K562 (cell line): ENCODE data around the gene ASMTL. TPM values are rescaled to one million over a fixed set of nuclear protein-coding genes. Genes with fewer than 3 reads are reported as not detected.

Experiments used
- JUNB ChIP-seq: fragments of 450-650 bp; formaldehyde crosslinking; conservative IDR thresholded peaks from 2 replicates; pipeline ENCODE4 v1.4.0; 2020; ENCODE audit warnings: mild to moderate bottlenecking
- NUFIP1 ChIP-seq: fragments of 450-650 bp; IDR thresholded peaks from 2 replicates; pipeline ENCODE4 v1.6.1; 2018; ENCODE audit not compliant: partially characterized antibody
- PHTF2 ChIP-seq: fragments of 250-450 bp; sonication (Bioruptor Pico); IDR thresholded peaks from 2 replicates; pipeline ENCODE4 v1.5.0; 2021; ENCODE audit warnings: mild to moderate bottlenecking
- RBM15 ChIP-seq: fragments of 200-400 bp; formaldehyde crosslinking; IDR thresholded peaks from 2 replicates; pipeline ENCODE4 v1.6.1; 2018; ENCODE audit warnings: mild to moderate bottlenecking, low read length, moderate library complexity; ENCODE audit not compliant: insufficient read depth
- ZFP30 ChIP-seq: fragments of 250-450 bp; sonication (Bioruptor Pico); IDR thresholded peaks from 2 replicates; pipeline ENCODE4 v1.8.0; 2022; ENCODE audit warnings: moderate library complexity, mild to moderate bottlenecking, inconsistent platforms, borderline replicate concordance
- ZNF24 ChIP-seq: fragments of 450-650 bp; IDR thresholded peaks from 2 replicates; pipeline ENCODE4 v1.6.1; 2016
- polyA plus RNA-seq, 8 experiments: library from polyadenylated mRNA; depleted of rRNA in 4 of 8; stranded (reverse) in 5 of 8; unstranded in 3 of 8; fragments of >200 nt; fragmentation: Nextera tagmentation in 2 of 8; fragmentation: Illumina TruSeq in 1 of 8; extraction: Ambion mirVana in 2 of 8; extraction: Trizol in 1 of 8; gene quantifications; 2 replicates each; pipeline versions ENCODE4 v1.2.1 to v1.2.3, GENCODE V29; 2011 to 2014; ENCODE audit warnings: inconsistent platforms in 1 of 8, missing spikeins in 1 of 8
- total RNA-seq, 7 experiments: library from RNA; depleted of rRNA in 6 of 7; stranded (reverse); fragments of >200 nt in 6 of 7; fragmentation: Illumina TruSeq in 2 of 7; extraction: Trizol in 2 of 7; gene quantifications; 2 replicates each; pipeline versions ENCODE4 v1.2.1 to v1.2.3, GENCODE V29; 2011 to 2021; ENCODE audit warnings: low replicate concordance in 1 of 7
- TF ChIP-seq, protein P1 (sequence below): fragments of 450-650 bp; IDR thresholded peaks from 2 replicates; pipeline ENCODE4 v1.6.1; 2016; ENCODE audit warnings: low read depth, mild to moderate bottlenecking, moderate library complexity
- TF ChIP-seq, protein P2 (sequence below), 3 experiments: fragments of 200-800 bp in 1 of 3; fragments of 250-450 bp in 1 of 3; fragments of 450-650 bp in 1 of 3; sonication (Bioruptor Pico) in 1 of 3; sonication (Bioruptor generic) in 1 of 3; formaldehyde crosslinking in 1 of 3; IDR thresholded peaks; 2 replicates each; pipeline versions ENCODE4 v1.6.1 to v1.8.0; 2016 to 2022; ENCODE audit warnings: mild to moderate bottlenecking in 2 of 3, missing genetic modification characterization in 2 of 3, missing compliant biosample characterization in 1 of 3, moderate library complexity in 1 of 3
- TF ChIP-seq, protein P3 (sequence below), 2 experiments: fragments of 250-450 bp in 1 of 2; fragments of 450-650 bp in 1 of 2; sonication (Bioruptor Pico) in 1 of 2; IDR thresholded peaks; 2 replicates each; pipeline versions ENCODE4 v1.6.1 to v1.8.0; 2016 to 2021; ENCODE audit warnings: mild to moderate bottlenecking in 2 of 2, moderate library complexity in 2 of 2, missing compliant biosample characterization in 1 of 2, missing genetic modification characterization in 1 of 2

The ASMTL gene
- total and polyA plus RNA-seq, 9 of the 15 experiments (the other 6 are each of a cell fraction or from before 2014, with no cell fraction given): 0.56 to 20.6 (median 7.6) TPM

DNA sequence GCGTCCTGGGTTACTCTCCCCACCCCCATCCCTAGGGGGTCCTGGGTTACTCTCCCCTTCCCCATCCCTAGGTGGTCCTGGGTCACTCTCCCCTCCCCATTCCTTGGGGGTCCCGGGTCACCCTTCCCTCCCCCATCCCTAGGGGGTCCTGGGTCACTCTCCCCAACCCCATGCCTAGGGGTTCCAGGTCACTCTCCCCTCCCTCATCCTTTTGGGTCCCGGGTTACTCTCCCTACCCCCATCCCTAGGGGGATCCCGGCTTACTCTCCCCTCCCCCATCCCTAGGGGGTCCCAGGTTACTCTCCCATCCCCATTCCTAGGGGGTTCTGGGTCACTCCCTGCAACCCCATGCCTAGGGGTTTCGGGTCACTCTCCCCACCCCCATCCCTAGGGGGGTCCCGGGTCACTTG is 1.5 kb downstream of the ASMTL start (continued):
- TF ChIP-seq ZFP30 (CRISPR knock-in tag) (no peak), NUFIP1 (no peak), ZNF24 (no peak), JUNB (CRISPR knock-in tag) (no peak), RBM15 (no peak), PHTF2 (CRISPR knock-in tag) (no peak)
- TF ChIP-seq, protein P1, sequence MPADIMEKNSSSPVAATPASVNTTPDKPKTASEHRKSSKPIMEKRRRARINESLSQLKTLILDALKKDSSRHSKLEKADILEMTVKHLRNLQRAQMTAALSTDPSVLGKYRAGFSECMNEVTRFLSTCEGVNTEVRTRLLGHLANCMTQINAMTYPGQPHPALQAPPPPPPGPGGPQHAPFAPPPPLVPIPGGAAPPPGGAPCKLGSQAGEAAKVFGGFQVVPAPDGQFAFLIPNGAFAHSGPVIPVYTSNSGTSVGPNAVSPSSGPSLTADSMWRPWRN: no peak
- TF ChIP-seq, protein P2, sequence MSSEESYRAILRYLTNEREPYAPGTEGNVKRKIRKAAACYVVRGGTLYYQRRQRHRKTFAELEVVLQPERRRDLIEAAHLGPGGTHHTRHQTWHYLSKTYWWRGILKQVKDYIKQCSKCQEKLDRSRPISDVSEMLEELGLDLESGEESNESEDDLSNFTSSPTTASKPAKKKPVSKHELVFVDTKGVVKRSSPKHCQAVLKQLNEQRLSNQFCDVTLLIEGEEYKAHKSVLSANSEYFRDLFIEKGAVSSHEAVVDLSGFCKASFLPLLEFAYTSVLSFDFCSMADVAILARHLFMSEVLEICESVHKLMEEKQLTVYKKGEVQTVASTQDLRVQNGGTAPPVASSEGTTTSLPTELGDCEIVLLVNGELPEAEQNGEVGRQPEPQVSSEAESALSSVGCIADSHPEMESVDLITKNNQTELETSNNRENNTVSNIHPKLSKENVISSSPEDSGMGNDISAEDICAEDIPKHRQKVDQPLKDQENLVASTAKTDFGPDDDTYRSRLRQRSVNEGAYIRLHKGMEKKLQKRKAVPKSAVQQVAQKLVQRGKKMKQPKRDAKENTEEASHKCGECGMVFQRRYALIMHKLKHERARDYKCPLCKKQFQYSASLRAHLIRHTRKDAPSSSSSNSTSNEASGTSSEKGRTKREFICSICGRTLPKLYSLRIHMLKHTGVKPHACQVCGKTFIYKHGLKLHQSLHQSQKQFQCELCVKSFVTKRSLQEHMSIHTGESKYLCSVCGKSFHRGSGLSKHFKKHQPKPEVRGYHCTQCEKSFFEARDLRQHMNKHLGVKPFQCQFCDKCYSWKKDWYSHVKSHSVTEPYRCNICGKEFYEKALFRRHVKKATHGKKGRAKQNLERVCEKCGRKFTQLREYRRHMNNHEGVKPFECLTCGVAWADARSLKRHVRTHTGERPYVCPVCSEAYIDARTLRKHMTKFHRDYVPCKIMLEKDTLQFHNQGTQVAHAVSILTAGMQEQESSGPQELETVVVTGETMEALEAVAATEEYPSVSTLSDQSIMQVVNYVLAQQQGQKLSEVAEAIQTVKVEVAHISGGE (CRISPR knock-in tag; IDR thresholded peaks at IDR 0.05): no peak
- TF ChIP-seq, protein P3, sequence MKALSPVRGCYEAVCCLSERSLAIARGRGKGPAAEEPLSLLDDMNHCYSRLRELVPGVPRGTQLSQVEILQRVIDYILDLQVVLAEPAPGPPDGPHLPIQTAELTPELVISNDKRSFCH (CRISPR knock-in tag; IDR thresholded peaks at IDR 0.05): no peak
- TF ChIP-seq, protein P3 (tag; IDR thresholded peaks at IDR 0.05): no peak
